Heart left ventricle (tissue), 16 donors: Measurements from ENCODE around the gene CERKL. TPM values are rescaled to one million over a fixed set of nuclear protein-coding genes. Genes with fewer than 3 reads are reported as not detected.
A peak's percentile ranks its signal among the peaks of the same experiment; 100 is the strongest.

Source experiments
- ATAC-seq, 4 donors: fragments of 200-7000 bp; cut with Tn5 transposase; one replicate each; pipeline ENCODE4 v1.9.1; 2020 to 2022; ENCODE audit warnings: moderate library complexity in 4 of 4, mild to moderate bottlenecking in 3 of 4, moderate number of reproducible peaks in 1 of 4
- DNase-seq, 5 donors: peaks; one replicate each; pipeline ENCODE4 v3.0.0-alpha.2; 2020
- H3K27ac ChIP-seq, 12 donors: fragments of 200-600 bp; sonication (generic) in 4 of 12; one replicate each; pipeline versions ENCODE4 v1.5.0 to v1.8.0; 2016 to 2022; ENCODE audit warnings: mild to moderate bottlenecking in 2 of 12
- H3K27me3 ChIP-seq, 9 donors: fragments of 200-600 bp; sonication (generic) in 2 of 9; one replicate each; pipeline versions ENCODE4 v1.5.1 to v1.8.0; 2016 to 2022; ENCODE audit warnings: mild to moderate bottlenecking in 3 of 9
- H3K36me3 ChIP-seq, 9 donors: fragments of 200-600 bp; sonication (generic) in 2 of 9; one replicate each; pipeline versions ENCODE4 v1.5.0 to v1.8.0; 2018 to 2022; ENCODE audit warnings: mild to moderate bottlenecking in 2 of 9
- H3K4me1 ChIP-seq, 12 donors: fragments of 200-600 bp; sonication (generic) in 4 of 12; one replicate each; pipeline versions ENCODE4 v1.5.0 to v1.8.0; 2016 to 2022; ENCODE audit warnings: mild to moderate bottlenecking in 3 of 12
- H3K4me3 ChIP-seq, 12 donors: fragments of 200-600 bp; sonication (generic) in 4 of 12; one replicate each; pipeline versions ENCODE4 v1.5.0 to v1.8.0; 2017 to 2022; ENCODE audit warnings: mild to moderate bottlenecking in 9 of 12, moderate library complexity in 4 of 12
- H3K9me3 ChIP-seq, 12 donors: fragments of 200-600 bp; sonication (generic) in 4 of 12; one replicate each; pipeline versions ENCODE4 v1.5.0 to v1.8.0; 2016 to 2022; ENCODE audit warnings: mild to moderate bottlenecking in 1 of 12
- POLR2A ChIP-seq, 2 donors: fragments of 450-650 bp; IDR thresholded peaks; one replicate each; pipeline ENCODE4 v1.6.1; 2017; ENCODE audit warnings: antibody characterized with exemption in 2 of 2, mild to moderate bottlenecking in 2 of 2, moderate library complexity in 2 of 2
- WGBS, 4 donors: extraction: QIAGEN DNeasy Blood & Tissue Kit in 2 of 4; methylation state at CpG; one replicate each; pipeline versions ENCODE4 v1.1.5 to v1.1.7; 2013 to 2018; 5-methylcytosine and 5-hydroxymethylcytosine counted together
- intact Hi-C, 10 donors: fragments of 100-400 bp; cut with DNase I; formaldehyde crosslinking; loops; one replicate each; pipeline versions ENCODE4 v1.11.1 to v1.14.2; 2022
- polyA plus RNA-seq, 2 donors: library from polyadenylated mRNA; stranded (reverse); fragments of 200-250 nt; gene quantifications; one replicate each; pipeline ENCODE4 v1.2.3, GENCODE V29; 2013
- total RNA-seq, 9 donors: library from RNA; depleted of rRNA in 2 of 9; stranded (reverse); fragments of >200 nt in 2 of 9; fragmentation: NEBNext Ultra II Directional in 3 of 9; extraction: Animal tissue kit (Norgen Biotek cat#: 25700) in 3 of 9; gene quantifications; one replicate each; pipeline versions ENCODE4 v1.1.0 to v1.2.4, GENCODE V29; 2016 to 2023
- TF ChIP-seq, protein P1 (sequence below), 12 donors: fragments of 200-600 bp; sonication (generic) in 4 of 12; IDR thresholded peaks; one replicate each; pipeline versions ENCODE4 v1.5.0 to v1.8.0; 2018 to 2022; ENCODE audit warnings: antibody characterized with exemption in 12 of 12, mild to moderate bottlenecking in 5 of 12
- donor health status: ischemic (EF 13 %, LVEDD 7.1; RV severe dilation, severe dysfunction).
- donor health status: healthy with polysubstance abuse.
- donor health status: DM: no; HTN: yes; CAD: no.
- donor health status: DM: no; HTN: no; CAD: no.
- donor health status: ischemic (EF 25% LVEDD 6.9; RV normal size, moderate dysfunction).
- donor health status: ischemic (EF 25% LVEDD 5.7; RV mildly dilated, moderate dysfunction).
- donor health status: healthy.
- donor health status: DM: yes; HTN: yes; CAD: no.
- donor health status: ischemic (EF 35%, LVEDD 5.7; RV mildly dilated, moderate dysfunction).
- donor health status: nonischemic (EF 11% LVEDD 7.7; RV severe dilation, severe dysfunction).
- donor health status: DM: yes; HTN: yes; CAD: no.
- donor health status: PGD.
- donor health status: ischemic (EF 29% LVEDD 5.4; RV normal size, mild dysfunction).
- donor health status: nonischemic (EF 23%, LVEDD 6.1; RV moderate dilation, normal function).

The CERKL gene
- total and polyA plus RNA-seq, 11 donors = not detected

DNA sequence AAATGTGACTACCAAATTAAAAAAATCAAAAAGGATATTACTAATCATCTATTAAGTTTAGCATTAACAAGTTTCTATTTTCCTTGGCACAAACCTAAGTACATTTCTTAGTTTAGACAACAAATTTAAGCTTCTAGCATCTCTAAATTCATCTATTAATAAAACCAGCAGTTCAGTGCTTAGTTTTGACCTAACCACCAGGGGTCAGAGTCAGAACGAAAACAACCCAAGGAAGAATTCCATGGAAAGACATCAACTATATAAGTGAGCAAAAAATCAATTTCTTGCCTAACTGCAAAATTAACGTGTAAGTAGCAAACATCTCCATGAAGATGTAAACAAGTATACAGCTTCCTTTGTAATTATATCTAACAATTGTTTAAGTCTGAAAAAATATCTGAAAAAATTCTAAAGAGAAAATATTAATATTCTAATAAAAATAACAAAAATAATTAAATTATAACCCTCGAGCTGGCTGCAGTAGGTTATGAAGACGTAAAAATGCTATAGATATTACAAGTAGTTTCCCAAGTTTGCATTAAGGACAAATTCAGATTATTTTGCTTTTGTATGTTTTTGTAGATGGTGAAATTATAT, 83.7 kb downstream of the CERKL start:
- 29 to 41% (median 31%) methylated on average over 4 of the region's 4 CpGs for WGBS, 4 donors
- Histone ChIP-seq H3K4me3 (no peak overlapping the region), H3K4me1 (no peaks in the 10 kb centered on the region), H3K9me3 (no peaks in the 10 kb centered on the region), H3K36me3 (no peaks in the 10 kb centered on the region), H3K27me3 (peaks cover 0 to 22% (median 0%) of the 10 kb centered on the region in 9 donors), H3K27ac (no peak overlapping the region)
- ATAC-seq (no peak), DNase-seq (no peak)
- no peak for TF ChIP-seq POLR2A (IDR thresholded peaks at IDR 0.05)
- TF ChIP-seq, protein P1, sequence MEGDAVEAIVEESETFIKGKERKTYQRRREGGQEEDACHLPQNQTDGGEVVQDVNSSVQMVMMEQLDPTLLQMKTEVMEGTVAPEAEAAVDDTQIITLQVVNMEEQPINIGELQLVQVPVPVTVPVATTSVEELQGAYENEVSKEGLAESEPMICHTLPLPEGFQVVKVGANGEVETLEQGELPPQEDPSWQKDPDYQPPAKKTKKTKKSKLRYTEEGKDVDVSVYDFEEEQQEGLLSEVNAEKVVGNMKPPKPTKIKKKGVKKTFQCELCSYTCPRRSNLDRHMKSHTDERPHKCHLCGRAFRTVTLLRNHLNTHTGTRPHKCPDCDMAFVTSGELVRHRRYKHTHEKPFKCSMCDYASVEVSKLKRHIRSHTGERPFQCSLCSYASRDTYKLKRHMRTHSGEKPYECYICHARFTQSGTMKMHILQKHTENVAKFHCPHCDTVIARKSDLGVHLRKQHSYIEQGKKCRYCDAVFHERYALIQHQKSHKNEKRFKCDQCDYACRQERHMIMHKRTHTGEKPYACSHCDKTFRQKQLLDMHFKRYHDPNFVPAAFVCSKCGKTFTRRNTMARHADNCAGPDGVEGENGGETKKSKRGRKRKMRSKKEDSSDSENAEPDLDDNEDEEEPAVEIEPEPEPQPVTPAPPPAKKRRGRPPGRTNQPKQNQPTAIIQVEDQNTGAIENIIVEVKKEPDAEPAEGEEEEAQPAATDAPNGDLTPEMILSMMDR (IDR thresholded peaks at IDR 0.05) = peak in 9 of 12 donors; percentile 5 to 45 (median 31)
- intact Hi-C loops = loop anchor here in 8 of 10 donors (2.0 to 10.0 kb wide), 5 partner anchors 139 to 1082 kb away; no protein-coding TSS in a partner anchor

DNA sequence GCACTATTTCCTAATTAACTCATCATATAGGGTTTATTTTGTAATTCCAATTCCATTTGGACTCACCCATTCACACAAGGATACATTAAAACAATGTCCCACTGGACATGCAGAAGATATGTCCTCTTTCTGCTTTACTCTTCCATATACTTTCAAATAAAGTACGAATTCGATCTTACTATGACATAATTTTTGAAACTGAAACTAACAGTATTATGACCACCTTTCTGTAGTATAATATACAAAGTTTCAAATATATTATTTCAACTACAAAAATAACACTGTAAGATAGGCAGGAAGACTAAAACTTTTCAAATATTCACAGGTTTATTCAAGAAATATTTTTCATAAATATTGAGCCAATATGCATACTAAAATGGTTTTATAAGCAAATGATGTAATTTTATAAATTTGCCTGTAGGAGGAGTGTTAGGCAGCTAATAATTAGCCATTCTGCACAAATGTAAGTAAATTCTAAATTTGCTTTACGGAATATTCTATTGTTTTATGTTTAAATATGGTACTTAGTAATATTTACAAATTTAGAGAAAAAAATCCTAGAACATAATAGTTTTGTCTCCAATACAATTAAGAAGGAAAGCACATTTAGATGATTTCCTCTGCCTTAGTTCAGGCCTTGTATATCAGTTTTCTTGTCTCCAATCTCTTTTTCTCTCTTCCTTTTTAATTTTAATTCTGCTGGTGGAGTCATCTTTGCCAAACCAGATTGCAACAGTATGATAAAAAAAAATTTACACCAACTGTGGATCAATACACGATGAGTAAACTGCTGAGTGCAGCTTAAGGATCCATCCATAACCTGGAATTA, 85.9 kb downstream of the CERKL start:
- ATAC-seq = no peak
- no peak for TF ChIP-seq POLR2A (IDR thresholded peaks at IDR 0.05)
- TF ChIP-seq, protein P1 (IDR thresholded peaks at IDR 0.05) = peak in 4 of 12 donors; percentile 7 to 35 (median 18)
- intact Hi-C loops = loop anchor here in 7 of 10 donors (5.0 to 10.0 kb wide), 4 partner anchors 141 to 1084 kb away; no protein-coding TSS in a partner anchor
- Histone ChIP-seq H3K27ac (no peak overlapping the region), H3K4me3 (no peak overlapping the region), H3K36me3 (no peaks in the 10 kb centered on the region), H3K9me3 (no peaks in the 10 kb centered on the region), H3K4me1 (no peaks in the 10 kb centered on the region), H3K27me3 (peaks cover 0 to 18% (median 0%) of the 10 kb centered on the region in 9 donors)
- no peak for DNase-seq
- 75 to 82% (median 79%) methylated on average over 4 of the region's 4 CpGs for WGBS, 4 donors

DNA sequence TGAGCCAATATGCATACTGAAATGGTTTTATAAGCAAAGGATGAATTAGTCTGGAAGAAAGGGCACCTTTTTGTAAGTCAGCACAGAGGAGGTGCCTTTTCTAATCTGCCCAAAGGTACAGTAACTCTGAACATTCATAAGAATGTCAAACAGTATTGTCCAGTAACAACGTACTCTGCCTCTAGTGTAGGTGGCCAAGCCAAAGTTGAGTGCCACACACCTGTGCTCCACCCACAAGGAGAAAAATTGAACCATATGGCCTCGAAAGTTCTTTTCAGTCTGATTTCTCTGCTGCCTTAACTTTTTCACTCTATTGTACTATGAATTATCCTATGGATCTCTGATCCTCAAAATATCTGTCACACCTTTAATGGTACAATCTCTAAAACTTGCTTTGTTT, 86.8 kb downstream of the CERKL start:
- no peaks in the 10 kb centered on the region for H3K9me3 ChIP-seq
- intact Hi-C loops = loop anchor here in 7 of 10 donors (5.0 to 10.0 kb wide), 4 partner anchors 142 to 1085 kb away; no protein-coding TSS in a partner anchor
- no peak overlapping the region for H3K27ac ChIP-seq
- no peak overlapping the region for H3K4me3 ChIP-seq
- H3K36me3 ChIP-seq = no peaks in the 10 kb centered on the region
- WGBS, 4 donors = 78 to 89% (median 86%) methylated on average over 2 of the region's 2 CpGs
- no peaks in the 10 kb centered on the region for H3K4me1 ChIP-seq
- H3K27me3 ChIP-seq = peaks cover 0 to 17% (median 0%) of the 10 kb centered on the region in 9 donors
- ATAC-seq (no peak), DNase-seq (no peak)
- no peak for TF ChIP-seq POLR2A (IDR thresholded peaks at IDR 0.05)
- TF ChIP-seq, protein P1 (IDR thresholded peaks at IDR 0.05) = no peak
